HCT116 (cell line): ENCODE results near the gene ENOX1. TPM values are rescaled to one million over a fixed set of nuclear protein-coding genes. Genes with fewer than 3 reads are reported as not detected.

Experiments used
- ATAC-seq: fragments of 200-7000 bp; cut with Tn5 transposase; 2 replicates; pipeline ENCODE4 v1.9.1; 2020; ENCODE audit warnings: mild to moderate bottlenecking, moderate library complexity
- BruUV-seq: library from RNA; stranded (reverse); fragments of 400-500 nt; replicated peaks from 2 replicates; lab custom pipeline; 2021; lab: Mats Ljungman, UMichigan
- CTCF ChIA-PET: fragments of 300-600 bp; sonication (Branson Sonifier 250); formaldehyde crosslinking; loops from one replicate; lab custom pipeline; 2021; ENCODE audit warnings: antibody characterized with exemption; lab: Charles Lee
- POLR2A ChIA-PET: fragments of 300-600, 350-600 bp; sonication (Branson Sonifier 250); formaldehyde crosslinking; loops from one replicate; lab custom pipeline; 2021; ENCODE audit warnings: antibody characterized with exemption; lab: Charles Lee
- RAD21 ChIA-PET, 2 experiments: fragments of 300-600 bp; sonication (Branson Sonifier 250); formaldehyde crosslinking; loops; one replicate each; lab custom pipeline; 2023; ENCODE audit warnings: low total read pairs in 2 of 2; ENCODE audit not compliant: uncharacterized antibody in 2 of 2, unreplicated experiment in 2 of 2, low non-redundant PET in 1 of 2; lab: Charles Lee
- DNase-seq: peaks from one replicate; pipeline ENCODE4 v3.0.0-alpha.2; 2010; ENCODE audit warnings: low read depth, low spot score
- H2AFZ ChIP-seq: fragments of 200-600 bp; shearing (Covaris generic), sonication (generic); 2 replicates; pipeline ENCODE4 v1.6.1; 2017; ENCODE audit warnings: low read depth, mixed run types, mixed read lengths, antibody characterized with exemption, low read length; ENCODE audit not compliant: poor library complexity, severe bottlenecking
- H3K27ac ChIP-seq: 2 replicates; pipeline ENCODE4 v1.5.1; 2012; ENCODE audit warnings: low read depth, low read length
- H3K27me3 ChIP-seq: fragments of 200-600 bp; sonication (generic); 2 replicates; pipeline ENCODE4 v1.6.1; 2016; ENCODE audit warnings: mixed run types, low read length, mixed read lengths; ENCODE audit not compliant: insufficient read depth
- H3K36me3 ChIP-seq, 2 experiments: fragments of 200-500 bp in 1 of 2; fragments of 200-600 bp in 1 of 2; sonication (Bioruptor generic) in 1 of 2; sonication (generic) in 1 of 2; 2 replicates each; pipeline versions ENCODE4 v1.5.1 to v1.6.1; 2014 to 2016; ENCODE audit warnings: low read length in 2 of 2, inconsistent platforms in 1 of 2, mixed read lengths in 1 of 2, mixed run types in 1 of 2; ENCODE audit not compliant: insufficient read depth in 2 of 2, control insufficient read depth in 1 of 2
- H3K4me1 ChIP-seq, 2 experiments: fragments of 200-600 bp in 1 of 2; sonication (generic) in 1 of 2; 2 replicates each; pipeline versions ENCODE4 v1.5.1 to v1.6.1; 2012 to 2017; ENCODE audit warnings: low read length in 2 of 2, inconsistent platforms in 1 of 2, mild to moderate bottlenecking in 1 of 2, mixed read lengths in 1 of 2, mixed run types in 1 of 2, moderate library complexity in 1 of 2; ENCODE audit not compliant: insufficient read depth in 2 of 2, control insufficient read depth in 1 of 2
- H3K4me2 ChIP-seq: fragments of 200-600 bp; sonication (generic); 2 replicates; pipeline ENCODE4 v1.6.1; 2017; ENCODE audit warnings: mixed run types, low read length, mixed read lengths
- H3K4me3 ChIP-seq, 2 experiments: fragments of 200-600 bp in 1 of 2; sonication (generic) in 1 of 2; replicated peaks in 1 of 2; 2 replicates each; pipeline ENCODE4 v1.5.1; 2011 to 2016; ENCODE audit warnings: low read length in 2 of 2, control low read depth in 1 of 2, low read depth in 1 of 2, mild to moderate bottlenecking in 1 of 2, mixed read lengths in 1 of 2, mixed run types in 1 of 2
- H3K79me2 ChIP-seq: fragments of 200-600 bp; sonication (generic); 2 replicates; pipeline ENCODE4 v1.6.1; 2017; ENCODE audit warnings: mild to moderate bottlenecking, mixed run types, low read length, moderate library complexity, mixed read lengths; ENCODE audit not compliant: insufficient read depth
- H3K9ac ChIP-seq: fragments of 200-600 bp; sonication (generic); 2 replicates; pipeline ENCODE4 v1.6.1; 2016; ENCODE audit warnings: low read length, mixed read lengths
- H3K9me2 ChIP-seq: fragments of 200-600 bp; sonication (generic), shearing (Covaris generic); 2 replicates; pipeline ENCODE4 v1.6.1; 2017; ENCODE audit warnings: mixed run types, mild to moderate bottlenecking, moderate library complexity; ENCODE audit not compliant: insufficient read depth
- H3K9me3 ChIP-seq, 2 experiments: fragments of 200-500 bp in 1 of 2; fragments of 200-600 bp in 1 of 2; sonication (Bioruptor generic) in 1 of 2; sonication (generic) in 1 of 2; 2 replicates each; pipeline ENCODE4 v1.6.1; 2014 to 2017; ENCODE audit warnings: low read length in 2 of 2, mixed read lengths in 2 of 2, inconsistent platforms in 1 of 2, low read depth in 1 of 2, mild to moderate bottlenecking in 1 of 2, mixed run types in 1 of 2, moderate library complexity in 1 of 2; ENCODE audit not compliant: control insufficient read depth in 1 of 2, insufficient read depth in 1 of 2
- H4K20me1 ChIP-seq: fragments of 200-600 bp; sonication (generic), shearing (Covaris generic); 2 replicates; pipeline ENCODE4 v1.6.1; 2017; ENCODE audit warnings: mixed run types, mild to moderate bottlenecking, moderate library complexity; ENCODE audit not compliant: insufficient read depth
- CBX3 ChIP-seq: IDR thresholded peaks from 2 replicates; pipeline ENCODE4 v1.6.1; 2012; ENCODE audit warnings: low read depth
- EGR1 ChIP-seq: IDR thresholded peaks from 2 replicates; pipeline ENCODE4 v1.6.1; 2012; ENCODE audit warnings: low read depth
- FOSL1 ChIP-seq: IDR thresholded peaks from 2 replicates; pipeline ENCODE4 v1.6.1; 2012; ENCODE audit warnings: low read depth
- POLR2AphosphoS5 ChIP-seq: IDR thresholded peaks from 2 replicates; pipeline ENCODE4 v1.6.1; 2011; ENCODE audit warnings: mild to moderate bottlenecking, low read depth, low read length, moderate library complexity
- SP1 ChIP-seq: IDR thresholded peaks from 2 replicates; pipeline ENCODE4 v1.6.1; 2012; ENCODE audit warnings: low read depth
- SRF ChIP-seq: IDR thresholded peaks from 2 replicates; pipeline ENCODE4 v1.6.1; 2012; ENCODE audit warnings: low read depth
- intact Hi-C: fragments of 100-400 bp; cut with micrococcal nuclease; formaldehyde crosslinking; loops from 2 replicates; pipeline ENCODE4 v1.10.0; 2022
- total RNA-seq: library from RNA; stranded (reverse); gene quantifications from one replicate; pipeline ENCODE4 v1.2.1, GENCODE V29; 2021; ENCODE audit not compliant: unreplicated experiment

Gene ENOX1
- total RNA-seq, 1 experiment from 2014 or later: 4.5 TPM

DNA sequence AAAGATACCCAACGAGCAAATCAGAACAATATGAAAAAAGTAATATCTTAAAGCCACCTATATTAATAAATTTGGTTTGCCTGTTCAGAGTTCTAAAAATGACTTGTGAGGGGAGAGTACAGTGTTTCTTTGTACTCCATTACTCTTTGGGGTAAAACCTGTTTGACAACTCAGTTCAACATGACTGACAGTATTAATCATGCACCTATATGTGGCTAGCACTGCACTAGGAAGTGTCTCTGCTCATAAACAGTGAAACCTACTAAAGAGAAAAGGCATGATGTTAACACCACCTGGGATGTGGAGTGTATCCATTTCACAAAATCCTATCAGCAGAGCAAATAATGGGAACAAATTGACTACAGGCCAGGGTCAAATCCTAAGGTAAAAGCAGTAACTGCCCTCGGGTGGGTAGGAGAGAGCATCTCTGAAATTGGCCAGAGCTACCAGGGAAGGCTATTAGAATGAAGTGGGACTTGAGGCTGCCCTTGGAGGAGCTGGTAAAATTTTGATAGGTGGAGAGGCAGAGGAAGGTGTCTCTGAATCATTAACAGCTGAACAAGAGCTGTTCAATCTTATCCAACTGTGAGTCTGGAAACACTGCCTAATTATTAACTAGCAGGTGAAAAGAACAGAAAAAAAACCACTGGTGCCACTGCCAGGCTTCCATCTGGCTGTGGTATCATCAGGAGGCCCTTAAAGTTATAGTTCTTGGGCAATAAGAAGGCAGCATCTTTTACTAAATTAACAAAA lies 398.3 kb downstream of the ENOX1 start:
- BruUV-seq: no TSS peak
- ATAC-seq: peak; percentile 82

GRCh38 chr13:43387880-43388279 lies 398.9 kb downstream of the ENOX1 start:
- no peak overlapping the region for H3K4me3 ChIP-seq
- no peaks in the 10 kb centered on the region for H3K79me2 ChIP-seq
- no peak overlapping the region for H3K27ac ChIP-seq
- DNase-seq (no peak), ATAC-seq (no peak)
- H3K4me2 ChIP-seq: peak overlapping the region; percentile 31
- CTCF ChIA-PET: no interaction called here
- intact Hi-C loops: no loop called here
- H3K9me2 ChIP-seq: no peaks in the 10 kb centered on the region
- no peaks in the 10 kb centered on the region for H3K9me3 ChIP-seq
- RAD21 ChIA-PET: no interaction called here
- no peak overlapping the region for H2AFZ ChIP-seq
- peaks cover 4% of the 10 kb centered on the region; the same call in 1 of the 2 replicates for H3K27me3 ChIP-seq
- no peaks in the 10 kb centered on the region for H4K20me1 ChIP-seq
- BruUV-seq: no TSS peak
- POLR2A ChIA-PET: no interaction called here
- TF ChIP-seq EGR1: no peak
- TF ChIP-seq SRF: no peak
- no peak overlapping the region for H3K9ac ChIP-seq
- H3K4me1 ChIP-seq: peaks cover 7 to 11% of the 10 kb centered on the region in 2 experiments
- H3K36me3 ChIP-seq: no peaks in the 10 kb centered on the region

More for the DNA sequence above, 398.3 kb downstream of the ENOX1 start:
- no peak overlapping the region for H2AFZ ChIP-seq
- H3K36me3 ChIP-seq: no peaks in the 10 kb centered on the region
- H3K4me2 ChIP-seq: peak overlapping the region; percentile 31
- H3K27ac ChIP-seq: no peak overlapping the region
- 0 out of 2 replicates have a peak, but pooled peaks have one; percentile 7 for TF ChIP-seq FOSL1
- TF ChIP-seq POLR2AphosphoS5: no peak
- peak; percentile 39 for TF ChIP-seq SP1
- 0 out of 2 replicates have a peak, but pooled peaks have one; percentile 37 for TF ChIP-seq CBX3
- TF ChIP-seq, all 23 proteins: peak for 3
- ChIA-PET POLR2A (no interaction called here), RAD21 (no interaction called here), CTCF (no interaction called here)
- peak; percentile 16 for DNase-seq
- peaks cover 7 to 11% of the 10 kb centered on the region in 2 experiments for H3K4me1 ChIP-seq
- H3K79me2 ChIP-seq: no peaks in the 10 kb centered on the region
- peaks cover 4% of the 10 kb centered on the region; the same call in 1 of the 2 replicates for H3K27me3 ChIP-seq
- H3K4me3 ChIP-seq: 0 out of 4 replicates have a peak overlapping the region, but pooled peaks of 1 of the 2 experiments have one; percentile 8
- no peaks in the 10 kb centered on the region for H3K9me2 ChIP-seq
- H3K9ac ChIP-seq: no peak overlapping the region
- H3K9me3 ChIP-seq: no peaks in the 10 kb centered on the region
- H4K20me1 ChIP-seq: no peaks in the 10 kb centered on the region
- intact Hi-C loops: no loop called here
